Keratinocyte (primary cell): ENCODE data around the gene PCP2.

Experiments
- EZH2 ChIP-seq: IDR thresholded peaks from one replicate; pipeline ENCODE4 v1.6.1; 2012; ENCODE audit warnings: inconsistent platforms, mild to moderate bottlenecking, low read length, moderate library complexity
- TF ChIP-seq, protein P1 (sequence below), 3 experiments: IDR thresholded peaks in 1 of 3; conservative IDR thresholded peaks in 1 of 3; optimal IDR thresholded peaks in 1 of 3; 2 replicates in 2 of 3; 3 replicates in 1 of 3; pipeline versions ENCODE3 to v1.5.1; 2011; ENCODE audit warnings: low read length in 3 of 3, mild to moderate bottlenecking in 3 of 3, moderate library complexity in 2 of 3, control low read depth in 1 of 3, inconsistent platforms in 1 of 3; ENCODE audit not compliant: insufficient read depth in 2 of 3; ENCODE audit errors: extremely low read depth in 1 of 3

GRCh38 chr19:7674010-7675005 is 40.8 kb upstream of the PCP2 start:
- TF ChIP-seq, protein P1, sequence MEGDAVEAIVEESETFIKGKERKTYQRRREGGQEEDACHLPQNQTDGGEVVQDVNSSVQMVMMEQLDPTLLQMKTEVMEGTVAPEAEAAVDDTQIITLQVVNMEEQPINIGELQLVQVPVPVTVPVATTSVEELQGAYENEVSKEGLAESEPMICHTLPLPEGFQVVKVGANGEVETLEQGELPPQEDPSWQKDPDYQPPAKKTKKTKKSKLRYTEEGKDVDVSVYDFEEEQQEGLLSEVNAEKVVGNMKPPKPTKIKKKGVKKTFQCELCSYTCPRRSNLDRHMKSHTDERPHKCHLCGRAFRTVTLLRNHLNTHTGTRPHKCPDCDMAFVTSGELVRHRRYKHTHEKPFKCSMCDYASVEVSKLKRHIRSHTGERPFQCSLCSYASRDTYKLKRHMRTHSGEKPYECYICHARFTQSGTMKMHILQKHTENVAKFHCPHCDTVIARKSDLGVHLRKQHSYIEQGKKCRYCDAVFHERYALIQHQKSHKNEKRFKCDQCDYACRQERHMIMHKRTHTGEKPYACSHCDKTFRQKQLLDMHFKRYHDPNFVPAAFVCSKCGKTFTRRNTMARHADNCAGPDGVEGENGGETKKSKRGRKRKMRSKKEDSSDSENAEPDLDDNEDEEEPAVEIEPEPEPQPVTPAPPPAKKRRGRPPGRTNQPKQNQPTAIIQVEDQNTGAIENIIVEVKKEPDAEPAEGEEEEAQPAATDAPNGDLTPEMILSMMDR (optimal IDR thresholded peaks at IDR 0.05 in 1 of 3, IDR thresholded peaks at IDR 0.05 in 1 of 3, conservative IDR thresholded peaks at IDR 0.05 in 1 of 3; ENCODE audit: extremely low read depth in 1 of 3, insufficient read depth in 2 of 3, low read length in 3 of 3) = no peak
- no peak for TF ChIP-seq EZH2
